GM18526 (cell line): ENCODE results near the gene ARID5B.

Experiments used
- POLR2A ChIP-seq: IDR thresholded peaks from 3 replicates; pipeline ENCODE4 v1.6.1; 2011; ENCODE audit not compliant: insufficient read length; ENCODE audit errors: extremely low read depth

The ARID5B gene

DNA sequence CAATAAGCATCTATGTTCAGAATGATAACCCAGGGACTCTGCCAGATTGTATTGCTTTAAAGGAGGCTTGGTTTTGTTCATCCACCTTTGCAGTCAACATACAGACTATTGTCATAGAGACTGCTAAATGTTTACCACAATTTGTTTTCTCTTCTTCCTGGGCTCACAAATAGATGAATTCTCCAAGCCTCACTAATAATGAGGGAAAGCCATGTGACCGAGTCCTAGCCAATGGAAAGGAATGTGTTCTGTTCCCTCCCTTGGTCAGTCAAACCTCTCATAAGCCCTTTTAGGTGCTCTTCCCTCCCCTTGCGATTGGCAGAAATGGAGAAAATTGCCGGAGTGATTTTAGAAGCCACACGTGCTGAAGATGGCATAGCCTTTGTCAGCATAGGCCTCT lies 230.2 kb downstream of the ARID5B start:
- no peak for TF ChIP-seq POLR2A

- no peak for TF ChIP-seq POLR2A
Observed at GRCh38 chr10:62133618-62134017, 232.1 kb downstream of the ARID5B start.

GRCh38 chr10:62136931-62137330 lies 235.4 kb downstream of the ARID5B start:
- no peak for TF ChIP-seq POLR2A
